Measurements from ENCODE around the gene AP1B1. TPM values are rescaled to one million over a fixed set of nuclear protein-coding genes. Genes with fewer than 3 reads are reported as not detected.

Gene AP1B1
- total RNA-seq, 1 donor from 2014 or later: 77.9 TPM

- Mint-ChIP-seq H3K4me1 (ENCODE audit: low read depth, unreplicated experiment) (peaks cover 11% of the 10 kb centered on the region), H3K9me3 (ENCODE audit: unreplicated experiment) (peaks cover 7% of the 10 kb centered on the region), H3K36me3 (ENCODE audit: unreplicated experiment) (no peaks in the 10 kb centered on the region), H3K27me3 (ENCODE audit: unreplicated experiment) (peaks cover 2% of the 10 kb centered on the region), H3K27ac (ENCODE audit: unreplicated experiment) (no peak overlapping the region), H3K4me3 (ENCODE audit: unreplicated experiment) (no peak overlapping the region)
- TF ChIP-seq CTCF (IDR thresholded peaks at IDR 0.05; ENCODE audit: partially characterized antibody, unreplicated experiment): no peak
- DNase-seq: no peak
These were observed 61.1 kb downstream of the AP1B1 start for GRCh38 chr22:29327089-29327764.

- Mint-ChIP-seq H3K36me3 (ENCODE audit: unreplicated experiment) (no peaks in the 10 kb centered on the region), H3K4me3 (ENCODE audit: unreplicated experiment) (no peak overlapping the region), H3K9me3 (ENCODE audit: unreplicated experiment) (peaks cover 7% of the 10 kb centered on the region), H3K4me1 (ENCODE audit: low read depth, unreplicated experiment) (peaks cover 9% of the 10 kb centered on the region), H3K27ac (ENCODE audit: unreplicated experiment) (peak overlapping the region; percentile 33), H3K27me3 (ENCODE audit: unreplicated experiment) (peaks cover 2% of the 10 kb centered on the region)
- no peak for TF ChIP-seq CTCF (IDR thresholded peaks at IDR 0.05; ENCODE audit: partially characterized antibody, unreplicated experiment)
- DNase-seq: no peak
These were observed 61.9 kb downstream of the AP1B1 start for GRCh38 chr22:29326481-29326880.

- peaks cover 2% of the 10 kb centered on the region for H3K27me3 Mint-ChIP-seq (ENCODE audit: unreplicated experiment)
- DNase-seq: no peak
- no peak for TF ChIP-seq CTCF (IDR thresholded peaks at IDR 0.05; ENCODE audit: partially characterized antibody, unreplicated experiment)
- no peak overlapping the region for H3K27ac Mint-ChIP-seq (ENCODE audit: unreplicated experiment)
- no peak overlapping the region for H3K4me3 Mint-ChIP-seq (ENCODE audit: unreplicated experiment)
- peaks cover 7% of the 10 kb centered on the region for H3K9me3 Mint-ChIP-seq (ENCODE audit: unreplicated experiment)
- peaks cover 9% of the 10 kb centered on the region for H3K4me1 Mint-ChIP-seq (ENCODE audit: low read depth, unreplicated experiment)
- H3K36me3 Mint-ChIP-seq (ENCODE audit: unreplicated experiment): no peaks in the 10 kb centered on the region
These were observed 62.5 kb downstream of the AP1B1 start for GRCh38 chr22:29325785-29326315.

GRCh38 chr22:29325356-29325755, 63.0 kb downstream of the AP1B1 start:
- Mint-ChIP-seq H3K27me3 (ENCODE audit: unreplicated experiment) (peaks cover 2% of the 10 kb centered on the region), H3K4me3 (ENCODE audit: unreplicated experiment) (no peak overlapping the region), H3K9me3 (ENCODE audit: unreplicated experiment) (peaks cover 7% of the 10 kb centered on the region), H3K27ac (ENCODE audit: unreplicated experiment) (no peak overlapping the region), H3K4me1 (ENCODE audit: low read depth, unreplicated experiment) (peaks cover 9% of the 10 kb centered on the region), H3K36me3 (ENCODE audit: unreplicated experiment) (no peaks in the 10 kb centered on the region)
- TF ChIP-seq CTCF (IDR thresholded peaks at IDR 0.05; ENCODE audit: partially characterized antibody, unreplicated experiment): no peak
- no peak for DNase-seq

- no peaks in the 10 kb centered on the region for H3K36me3 Mint-ChIP-seq (ENCODE audit: unreplicated experiment)
- DNase-seq: no peak
- no peak overlapping the region for H3K4me3 Mint-ChIP-seq (ENCODE audit: unreplicated experiment)
- no peak for TF ChIP-seq CTCF (IDR thresholded peaks at IDR 0.05; ENCODE audit: partially characterized antibody, unreplicated experiment)
- H3K27me3 Mint-ChIP-seq (ENCODE audit: unreplicated experiment): peaks cover 2% of the 10 kb centered on the region
- H3K27ac Mint-ChIP-seq (ENCODE audit: unreplicated experiment): no peak overlapping the region
- peaks cover 5% of the 10 kb centered on the region for H3K4me1 Mint-ChIP-seq (ENCODE audit: low read depth, unreplicated experiment)
- H3K9me3 Mint-ChIP-seq (ENCODE audit: unreplicated experiment): peaks cover 7% of the 10 kb centered on the region
These were observed 64.7 kb downstream of the AP1B1 start for GRCh38 chr22:29323641-29324040.

All from glutamatergic neuron (in vitro differentiated cells).